Inferior parietal cortex (tissue), 1 donor: ENCODE results near the gene ASPRV1.
A peak's percentile ranks its signal among the peaks of the same experiment; 100 is the strongest.
"Not testable (repeated sequence)": the region's sequence is repeated elsewhere in the genome, so short reads cannot be mapped to it uniquely, and the experiment has no call there.

Source experiments
- DNase-seq: peaks from one replicate; pipeline ENCODE4 v3.0.0-alpha.2; 2016; ENCODE audit errors: extremely low spot score

ASPRV1 gene

GRCh38 chr2:69961496-69961895 lies at the start of gene ASPRV1:
Gene ASPRV1, minus strand, starts transcription at chr2:69961631. Its CDS starts 195 bp downstream, at chr2:69961436.
- peak; percentile 63 for DNase-seq

GRCh38 chr2:70010576-70011111 lies 49.2 kb upstream of the ASPRV1 start:
- DNase-seq = no peak

- DNase-seq = no peak
Measured at GRCh38 chr2:70009762-70010575, 48.5 kb upstream of the ASPRV1 start.

- DNase-seq = no peak
Measured at GRCh38 chr2:70008290-70008689, 46.9 kb upstream of the ASPRV1 start.

- DNase-seq = no peak
Measured at GRCh38 chr2:70007151-70007550, 45.7 kb upstream of the ASPRV1 start.

GRCh38 chr2:70006447-70006784 lies 45.0 kb upstream of the ASPRV1 start:
- DNase-seq = no peak

- DNase-seq = no peak
Measured at GRCh38 chr2:70005752-70006446, 44.5 kb upstream of the ASPRV1 start.

- no peak for DNase-seq
Measured at GRCh38 chr2:70005216-70005615, 43.8 kb upstream of the ASPRV1 start.

- no peak for DNase-seq
Measured at GRCh38 chr2:70003093-70003830, 41.8 kb upstream of the ASPRV1 start.

- no peak for DNase-seq
Measured at GRCh38 chr2:70002241-70002899, 40.9 kb upstream of the ASPRV1 start.

- DNase-seq = not testable (repeated sequence)
Measured at GRCh38 chr2:70000529-70000928, 39.1 kb upstream of the ASPRV1 start.

- DNase-seq = no peak
Measured at GRCh38 chr2:69998761-69999160, 37.3 kb upstream of the ASPRV1 start.

GRCh38 chr2:69997015-69997830 lies 35.8 kb upstream of the ASPRV1 start:
- DNase-seq = no peak

- DNase-seq = no peak
Measured at GRCh38 chr2:69995511-69995910, 34.1 kb upstream of the ASPRV1 start.

GRCh38 chr2:69994166-69994565 lies 32.7 kb upstream of the ASPRV1 start:
- no peak for DNase-seq

GRCh38 chr2:69993708-69994107 lies 32.3 kb upstream of the ASPRV1 start:
- no peak for DNase-seq

GRCh38 chr2:69993048-69993565 lies 31.7 kb upstream of the ASPRV1 start:
- no peak for DNase-seq

GRCh38 chr2:69992310-69993047 lies 31.0 kb upstream of the ASPRV1 start:
- DNase-seq = no peak

GRCh38 chr2:69989441-69990105 lies 28.1 kb upstream of the ASPRV1 start:
- no peak for DNase-seq
